ENCODE measurements around the gene FOXE1.

Gene FOXE1

GRCh38 chr9:97866848-97867247, 13.8 kb downstream of the FOXE1 start:
- DNase-seq: no peak

GRCh38 chr9:97868859-97869258, 15.8 kb downstream of the FOXE1 start:
- no peak for DNase-seq

DNA sequence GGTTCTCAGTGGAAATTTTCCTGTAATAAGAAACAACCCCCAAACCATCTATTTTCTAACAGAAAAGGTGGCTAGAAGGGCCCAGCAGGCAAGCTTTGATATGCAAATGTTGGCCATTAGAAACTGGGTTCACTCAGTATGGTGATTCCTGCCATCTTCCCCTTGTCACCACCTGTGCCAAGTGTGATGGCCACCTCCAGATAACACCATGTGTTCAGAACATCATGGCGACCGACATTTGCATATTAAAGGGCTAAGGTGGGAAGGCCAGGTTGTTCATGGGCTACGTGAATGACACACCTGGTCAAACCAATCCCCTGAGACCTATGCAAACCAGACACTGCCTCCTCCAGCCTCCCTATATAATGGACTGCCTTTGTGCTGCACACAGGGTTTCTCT, 20.4 kb downstream of the FOXE1 start:
- no peak for DNase-seq

- DNase-seq: no peak
Measured at GRCh38 chr9:97873882-97874281, 20.9 kb downstream of the FOXE1 start.

DNA sequence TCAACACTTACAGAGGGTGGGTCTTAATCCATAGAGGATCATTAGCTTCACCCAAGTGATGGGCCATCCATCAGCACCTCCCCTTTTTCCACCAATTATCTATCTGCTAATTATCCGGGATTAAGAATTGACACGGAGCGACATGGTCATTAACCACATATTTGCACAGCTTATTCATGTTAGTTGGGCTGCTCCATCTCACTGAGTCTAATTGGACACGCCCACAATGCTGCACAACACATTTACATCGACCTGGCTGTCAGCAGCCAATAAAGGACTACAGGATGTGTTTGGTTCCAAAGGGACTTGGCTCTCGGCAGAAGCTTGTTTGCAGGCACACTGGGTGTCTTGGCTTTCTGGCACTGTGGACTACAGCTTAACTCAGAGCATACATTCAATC, 21.6 kb downstream of the FOXE1 start:
- DNase-seq: no peak

DNA sequence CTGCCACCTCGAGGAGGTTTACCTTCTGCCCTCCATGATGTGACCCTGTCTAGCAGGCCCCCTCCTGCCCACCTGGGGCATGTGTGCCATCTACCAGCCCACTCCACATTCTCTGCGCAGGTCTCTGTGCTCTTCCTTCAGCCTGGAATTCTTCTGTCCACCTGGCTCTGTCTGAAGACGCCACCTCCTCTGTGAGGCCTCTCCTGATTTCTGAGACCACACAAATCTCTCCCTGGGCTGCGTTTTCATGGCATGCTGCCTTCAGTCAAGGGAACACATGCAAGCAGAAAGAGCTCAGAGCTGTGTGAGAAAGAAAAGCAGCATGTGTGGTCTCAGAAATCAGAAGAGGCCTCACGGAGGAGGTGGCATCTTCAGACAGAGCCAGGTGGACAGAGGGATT, 22.1 kb downstream of the FOXE1 start:
- no peak for DNase-seq

DNA sequence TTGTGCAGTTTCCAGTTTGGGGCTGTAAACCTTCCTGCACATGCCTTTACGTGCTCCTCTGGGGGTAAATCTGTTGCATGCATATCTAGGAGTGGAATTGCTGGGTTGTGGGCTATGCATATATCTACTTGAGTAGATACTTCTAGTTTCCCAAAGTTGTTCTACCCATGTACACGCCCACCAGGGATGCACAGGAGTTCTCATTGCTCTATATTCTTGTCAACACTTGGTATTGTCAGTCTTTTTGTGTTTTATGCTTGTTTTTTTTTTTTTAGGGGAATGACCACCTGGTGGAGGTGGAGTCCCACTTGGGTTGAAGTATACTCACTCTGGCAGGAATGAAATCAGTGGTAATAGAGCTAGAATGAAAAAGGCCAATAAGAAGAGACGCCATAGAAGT, 23.0 kb downstream of the FOXE1 start:
- DNase-seq: no peak

GRCh38 chr9:97880336-97880735, 27.3 kb downstream of the FOXE1 start:
- no peak for DNase-seq

DNA sequence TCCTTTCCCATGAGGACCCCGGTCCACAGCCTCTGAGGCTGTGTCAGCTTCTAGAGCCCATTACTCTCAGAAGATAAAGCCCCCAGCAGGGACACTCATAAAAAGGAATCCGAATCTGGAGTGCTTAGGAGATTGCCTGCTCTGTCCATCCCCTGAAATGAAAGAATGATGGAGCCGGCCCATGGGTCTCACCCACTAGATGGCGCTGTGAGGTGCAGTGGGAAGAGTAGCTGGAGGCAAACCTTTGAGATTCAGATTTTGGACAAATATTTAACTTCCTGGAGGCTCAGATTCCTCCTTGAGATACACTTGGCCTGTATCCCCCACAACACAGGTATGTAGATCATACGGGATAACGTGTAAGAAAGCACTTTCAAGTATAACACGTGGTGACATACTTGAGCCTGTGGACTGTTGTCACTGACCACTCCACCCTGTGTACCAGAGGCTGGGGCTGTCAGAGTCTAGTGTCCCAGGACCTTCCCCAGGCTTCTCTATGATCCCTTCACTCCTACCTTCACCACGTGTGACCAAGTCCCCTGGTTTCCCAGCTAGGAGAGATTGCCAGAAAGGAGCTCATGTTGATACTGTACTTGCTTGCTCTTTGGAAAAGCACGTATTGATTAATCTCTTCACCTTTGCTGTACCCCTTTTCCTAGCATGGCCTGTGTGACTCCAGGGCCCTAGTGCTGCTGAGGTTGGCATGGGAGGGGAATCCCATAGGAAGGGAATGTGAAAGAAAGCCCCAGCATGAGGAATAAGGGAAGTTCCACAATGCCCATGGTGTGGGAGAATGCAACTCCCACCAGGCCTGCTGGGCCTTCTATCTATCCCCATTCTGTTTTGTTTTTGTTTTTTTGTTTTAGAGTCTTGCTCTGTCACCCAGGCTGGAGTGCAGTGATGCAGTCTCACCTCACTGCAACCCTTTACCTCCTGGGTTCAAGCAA, 37.2 kb downstream of the FOXE1 start:
- DNase-seq: no peak

- no peak for DNase-seq
Measured at GRCh38 chr9:97891736-97892135, 38.7 kb downstream of the FOXE1 start.

- DNase-seq: no peak
Measured at GRCh38 chr9:97892421-97892820, 39.4 kb downstream of the FOXE1 start.

- no peak for DNase-seq
Measured at GRCh38 chr9:97895211-97895610, 42.2 kb downstream of the FOXE1 start.

DNA sequence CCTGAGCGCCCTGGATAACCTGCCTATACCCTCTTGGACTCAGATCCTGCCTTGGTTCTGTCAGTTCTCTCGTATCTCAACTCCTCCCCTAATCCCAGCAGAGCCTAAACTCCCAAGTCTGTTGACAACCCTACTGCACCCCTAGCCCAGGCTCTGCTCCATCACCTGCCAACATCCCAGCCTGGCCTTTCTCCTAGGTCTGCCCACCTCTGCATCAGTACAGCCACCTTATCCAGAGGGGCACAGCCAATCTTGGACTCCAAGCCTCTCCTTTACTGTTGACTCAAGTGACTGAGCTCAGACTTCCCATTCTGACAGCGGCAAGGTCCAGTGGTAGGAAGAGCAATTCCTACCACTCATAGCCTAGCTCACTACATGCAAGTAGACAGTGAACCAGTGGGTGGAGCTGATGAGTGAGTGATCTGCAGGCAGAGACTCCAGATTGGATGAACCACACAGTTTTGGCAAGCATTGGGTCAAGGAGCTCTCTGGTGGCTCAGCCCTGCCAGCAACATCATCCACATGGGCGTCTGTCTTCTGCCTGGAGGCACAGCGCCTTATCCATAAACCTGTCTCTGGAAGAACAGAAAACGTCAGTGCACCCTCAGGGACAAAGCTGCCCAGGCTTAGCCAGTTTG, 42.8 kb downstream of the FOXE1 start:
- no peak for DNase-seq

GRCh38 chr9:97900103-97900737, 47.2 kb downstream of the FOXE1 start:
- DNase-seq: no peak

GRCh38 chr9:97900738-97901565, 47.9 kb downstream of the FOXE1 start:
- peak; percentile 67 for DNase-seq

DNA sequence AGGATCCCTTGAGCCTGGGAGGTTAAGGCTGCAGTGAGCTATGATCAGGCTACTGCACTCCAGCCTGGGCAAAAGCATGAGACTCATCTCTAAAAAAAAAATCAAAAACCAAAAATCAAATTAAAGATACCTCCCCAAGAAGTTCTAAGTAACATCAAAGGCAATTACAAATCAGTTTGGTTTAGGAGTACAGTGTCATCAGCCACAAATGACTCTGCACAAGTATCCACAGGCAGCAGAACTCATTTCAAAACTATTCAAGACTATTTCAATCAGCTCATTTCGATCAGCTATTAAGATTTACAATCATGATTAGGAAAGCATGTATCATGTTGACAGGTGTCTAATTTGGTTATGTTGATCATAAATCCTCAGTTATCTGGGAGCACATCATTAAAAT, 50.2 kb downstream of the FOXE1 start:
- DNase-seq: no peak

GRCh38 chr9:97904725-97905124, 51.7 kb downstream of the FOXE1 start:
- no peak for DNase-seq

GRCh38 chr9:97905228-97905627, 52.2 kb downstream of the FOXE1 start:
- no peak for DNase-seq
